Measurements from ENCODE around the gene CIPC.

DNA sequence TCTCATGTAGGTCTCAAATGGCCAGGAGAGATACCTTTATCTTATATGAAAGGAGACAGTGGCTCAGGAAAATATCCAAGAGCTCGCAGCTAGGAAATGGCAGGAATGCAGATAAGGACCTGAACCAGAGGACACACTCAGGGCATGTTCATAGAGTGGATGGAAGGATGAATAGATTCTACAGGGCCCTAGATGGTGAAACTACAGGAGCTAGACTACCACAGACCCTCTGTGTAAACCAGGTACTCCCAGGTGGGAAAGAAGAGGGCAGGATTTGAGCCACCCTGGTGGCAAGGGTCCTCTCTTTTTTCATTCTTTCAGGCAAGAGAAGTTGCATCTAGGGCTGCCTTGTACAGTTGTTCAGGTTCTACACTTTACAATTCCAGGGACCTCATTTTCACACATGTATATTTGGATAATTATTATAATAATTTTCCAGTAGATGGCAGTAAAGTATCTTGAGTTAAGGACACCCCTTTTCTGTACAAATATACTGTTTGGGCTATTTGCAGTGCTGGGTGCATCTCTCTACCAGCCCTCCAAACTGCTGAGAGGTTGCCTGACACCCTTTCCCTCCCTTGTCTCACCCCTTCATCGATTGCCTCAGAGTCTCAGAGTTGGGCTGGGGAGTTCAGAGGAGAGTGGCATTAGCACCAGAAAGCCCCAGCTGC, 54.0 kb downstream of the CIPC start:
- TF ChIP-seq, protein P1, sequence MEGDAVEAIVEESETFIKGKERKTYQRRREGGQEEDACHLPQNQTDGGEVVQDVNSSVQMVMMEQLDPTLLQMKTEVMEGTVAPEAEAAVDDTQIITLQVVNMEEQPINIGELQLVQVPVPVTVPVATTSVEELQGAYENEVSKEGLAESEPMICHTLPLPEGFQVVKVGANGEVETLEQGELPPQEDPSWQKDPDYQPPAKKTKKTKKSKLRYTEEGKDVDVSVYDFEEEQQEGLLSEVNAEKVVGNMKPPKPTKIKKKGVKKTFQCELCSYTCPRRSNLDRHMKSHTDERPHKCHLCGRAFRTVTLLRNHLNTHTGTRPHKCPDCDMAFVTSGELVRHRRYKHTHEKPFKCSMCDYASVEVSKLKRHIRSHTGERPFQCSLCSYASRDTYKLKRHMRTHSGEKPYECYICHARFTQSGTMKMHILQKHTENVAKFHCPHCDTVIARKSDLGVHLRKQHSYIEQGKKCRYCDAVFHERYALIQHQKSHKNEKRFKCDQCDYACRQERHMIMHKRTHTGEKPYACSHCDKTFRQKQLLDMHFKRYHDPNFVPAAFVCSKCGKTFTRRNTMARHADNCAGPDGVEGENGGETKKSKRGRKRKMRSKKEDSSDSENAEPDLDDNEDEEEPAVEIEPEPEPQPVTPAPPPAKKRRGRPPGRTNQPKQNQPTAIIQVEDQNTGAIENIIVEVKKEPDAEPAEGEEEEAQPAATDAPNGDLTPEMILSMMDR (IDR thresholded peaks at IDR 0.05), result no peak
- TF ChIP-seq POLR2A (IDR thresholded peaks at IDR 0.05) (no peak), POLR2AphosphoS5 (IDR thresholded peaks at IDR 0.05; ENCODE audit: insufficient read depth in 1 of 2, low read depth in 1 of 2) (no peak)
